Measurements from ENCODE around the gene BBOX1.

- no peak for TF ChIP-seq CEBPB (IDR thresholded peaks at IDR 0.05)
- TF ChIP-seq EP300 (IDR thresholded peaks at IDR 0.05; ENCODE audit: borderline replicate concordance), result no peak
- TF ChIP-seq EGR1 (IDR thresholded peaks at IDR 0.05), result no peak
- TF ChIP-seq NFIC (IDR thresholded peaks at IDR 0.05), result no peak
Observed at GRCh38 chr11:27087432-27087831, 46.8 kb downstream of the BBOX1 start.

All from Ishikawa (cell line).